Stimulated activated CD4-positive, alpha-beta T cell treated with anti-CD3 and anti-CD28 coated beads, Interleukin-15, amount 100 ng/mL, for 1 hour (primary cell): Measurements from ENCODE around the gene VWC2.

ENCODE experiments used
- DNase-seq, 2 donors: peaks; one replicate each; pipeline ENCODE4 v3.0.0-alpha.2; 2020; ENCODE audit warnings: low read depth in 1 of 2, low spot score in 1 of 2

VWC2 gene

GRCh38 chr7:49783446-49783845 is 10.0 kb downstream of the VWC2 start:
- DNase-seq, result no peak

DNA sequence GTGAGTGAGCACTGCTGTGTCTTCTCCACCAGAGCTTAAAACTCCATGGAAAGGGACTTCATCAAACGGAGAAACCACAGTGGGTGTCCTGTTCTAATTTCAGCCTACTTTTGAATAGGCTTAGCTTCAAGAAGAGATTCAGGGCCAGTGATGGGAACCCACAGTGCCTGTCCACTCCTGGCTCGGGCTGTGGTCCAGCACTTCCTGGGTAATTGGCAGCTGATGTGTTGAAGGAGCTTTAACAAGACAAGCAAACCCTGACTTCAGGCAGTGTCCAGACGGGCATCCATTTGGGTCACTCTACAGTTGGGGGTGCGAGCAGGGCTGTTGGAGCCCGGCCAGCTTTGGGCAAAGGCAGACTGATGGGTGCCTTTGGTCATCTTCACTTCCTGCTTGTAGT is 14.5 kb downstream of the VWC2 start:
- no peak for DNase-seq

GRCh38 chr7:49788455-49789059 is 15.1 kb downstream of the VWC2 start:
- no peak for DNase-seq

- no peak for DNase-seq
These were observed 16.3 kb downstream of the VWC2 start for GRCh38 chr7:49789736-49790135.

DNA sequence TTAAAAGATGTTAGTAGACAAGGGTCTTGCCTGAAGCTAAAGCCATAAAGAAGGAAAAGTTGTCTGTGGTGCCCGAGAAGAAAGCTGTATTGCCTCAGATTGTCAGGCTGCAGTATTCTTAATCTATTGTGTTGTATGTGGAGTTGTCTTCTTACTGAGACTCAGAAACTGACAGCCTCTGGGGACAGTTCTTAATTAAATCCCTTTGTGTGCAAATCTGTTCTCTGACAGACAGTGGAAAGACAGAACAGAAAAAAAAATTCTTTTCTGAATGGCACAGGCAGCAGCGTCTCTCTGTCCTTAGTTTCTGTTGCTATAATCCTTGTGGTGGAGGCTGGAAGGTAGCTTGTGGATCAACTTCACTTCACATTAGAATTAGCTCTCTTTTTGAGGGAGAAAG is 16.8 kb downstream of the VWC2 start:
- no peak for DNase-seq

DNA sequence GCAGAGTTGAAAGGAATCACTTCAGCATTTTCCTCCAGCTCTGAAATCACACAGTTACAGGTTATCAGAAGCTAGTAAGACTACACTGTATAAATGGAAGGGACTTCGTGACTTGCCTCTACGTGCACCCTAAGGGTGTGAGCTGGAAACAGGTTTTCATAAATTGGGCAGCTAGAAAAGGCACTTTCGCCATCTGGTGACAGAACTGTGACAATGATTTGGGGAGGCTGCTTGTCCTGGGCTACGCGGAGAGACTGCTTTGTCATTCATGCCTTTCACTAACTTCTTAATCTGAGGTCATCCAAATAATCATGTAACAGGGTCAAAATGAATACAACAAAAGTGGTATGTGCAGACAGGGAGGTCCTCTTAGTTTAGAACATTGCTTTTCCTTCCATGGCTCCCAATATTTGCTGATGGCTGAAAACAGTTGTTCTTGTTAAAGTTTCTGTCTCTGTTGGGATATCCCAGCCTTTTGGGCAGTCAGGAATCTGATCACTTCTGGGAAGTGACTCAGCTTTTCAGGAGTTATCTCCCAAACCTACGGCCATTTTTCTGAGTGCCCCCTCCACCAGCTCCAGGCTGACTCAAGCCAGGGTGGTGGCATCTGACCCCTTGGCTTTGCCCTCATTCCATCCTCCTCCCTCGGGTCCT is 17.8 kb downstream of the VWC2 start:
- no peak for DNase-seq

- no peak for DNase-seq
These were observed 24.7 kb downstream of the VWC2 start for GRCh38 chr7:49797987-49798660.

GRCh38 chr7:49800031-49800430 is 26.6 kb downstream of the VWC2 start:
- DNase-seq, result no peak

GRCh38 chr7:49802600-49802999 is 29.2 kb downstream of the VWC2 start:
- DNase-seq, result no peak

GRCh38 chr7:49803812-49804211 is 30.4 kb downstream of the VWC2 start:
- no peak for DNase-seq

GRCh38 chr7:49805371-49806007 is 32.1 kb downstream of the VWC2 start:
- DNase-seq, result no peak

- DNase-seq, result no peak
These were observed 39.1 kb downstream of the VWC2 start for GRCh38 chr7:49812534-49812933.

- DNase-seq, result no peak
These were observed 43.8 kb downstream of the VWC2 start for GRCh38 chr7:49817279-49817678.

- no peak for DNase-seq
These were observed 47.7 kb downstream of the VWC2 start for GRCh38 chr7:49821181-49821580.

DNA sequence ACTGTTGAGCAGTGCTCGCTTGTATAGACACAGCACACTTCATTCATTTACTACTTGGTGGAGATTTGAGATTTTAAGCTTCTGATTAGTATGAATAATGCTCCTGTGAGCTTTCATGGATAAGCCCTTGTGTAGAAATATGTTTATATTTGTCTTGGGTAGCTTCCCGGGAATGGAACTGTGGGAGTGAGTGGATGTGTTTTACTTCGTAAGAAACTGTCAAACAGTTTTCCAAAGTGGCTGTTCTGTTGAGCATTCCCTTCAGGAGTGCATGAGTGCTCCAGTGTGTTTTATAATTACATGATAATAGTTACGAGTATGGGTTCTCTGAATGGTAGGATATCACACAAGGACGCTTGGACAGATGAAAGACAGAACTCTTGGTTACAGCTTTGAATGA is 49.4 kb downstream of the VWC2 start:
- no peak for DNase-seq

- no peak for DNase-seq
These were observed 50.1 kb downstream of the VWC2 start for GRCh38 chr7:49823566-49823965.

DNA sequence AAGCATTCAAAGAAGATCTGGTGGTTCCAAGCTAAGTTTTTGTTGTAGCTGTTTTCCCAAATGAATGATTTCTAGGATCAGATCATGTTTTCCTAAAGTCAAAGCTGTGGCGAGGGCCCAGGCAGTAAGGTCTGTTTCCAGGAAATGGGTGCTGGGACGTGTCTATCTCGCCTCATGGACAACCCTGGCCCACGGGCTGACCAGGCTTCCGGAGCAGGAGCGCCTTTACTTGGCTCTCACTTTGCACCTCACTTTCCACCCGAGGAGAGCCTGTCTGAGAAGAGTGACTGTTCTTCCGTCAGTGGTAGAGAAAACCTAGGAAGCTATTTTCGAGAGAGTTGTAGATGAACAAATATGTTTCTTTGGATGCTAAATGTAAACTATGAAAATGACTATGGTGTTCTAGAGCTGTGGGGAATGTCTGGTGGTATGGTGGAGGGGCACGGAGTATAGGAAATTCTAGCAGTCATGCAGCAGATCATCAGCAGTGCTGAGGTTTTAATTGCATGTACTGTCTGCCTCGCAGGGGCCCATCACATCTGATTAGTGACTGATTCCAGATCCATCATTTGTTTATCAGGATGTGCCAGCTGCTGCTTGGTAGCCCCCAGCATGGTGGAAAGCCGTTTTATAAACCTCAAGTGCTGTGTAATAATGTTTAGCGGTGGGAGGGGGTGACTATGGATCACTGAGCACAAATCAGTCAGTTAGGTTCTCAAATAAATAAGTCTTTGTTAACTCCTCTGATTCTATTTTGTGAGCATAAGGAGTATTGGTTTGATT is 66.6 kb downstream of the VWC2 start:
- DNase-seq, result no peak

GRCh38 chr7:49840751-49841405 is 67.4 kb downstream of the VWC2 start:
- DNase-seq, result no peak

DNA sequence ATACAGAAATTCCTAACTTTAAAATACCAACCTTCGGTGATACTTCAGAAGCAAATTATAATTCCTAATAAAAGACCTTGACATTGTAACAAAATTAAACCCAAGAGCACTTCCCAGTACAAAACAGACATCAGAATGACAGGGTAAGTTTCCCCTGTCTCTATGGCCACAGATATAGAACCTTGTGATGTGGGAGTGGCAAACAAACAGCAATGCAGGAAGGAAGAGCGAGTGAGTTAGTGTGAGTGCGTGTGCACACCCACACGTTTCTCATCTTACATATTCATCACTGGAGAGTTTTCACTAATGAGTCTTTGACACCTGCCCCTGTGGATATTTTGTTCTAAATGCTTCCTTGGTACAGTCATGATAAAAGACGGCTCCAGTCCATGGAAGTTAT is 72.2 kb downstream of the VWC2 start:
- no peak for DNase-seq

GRCh38 chr7:49848211-49848841 is 74.9 kb downstream of the VWC2 start:
- no peak for DNase-seq
